NCI-H1105 (cell line): ENCODE data around the gene WDR27.

Source experiments
- DNase-seq: peaks from one replicate; lab custom pipeline; 2025; lab: John Stamatoyannopoulos, UW

The WDR27 gene

GRCh38 chr6:169701954-169702839, at the start of gene WDR27, which contains the start of gene C6orf120:
Gene WDR27 (minus strand): TSS chr6:169702029. CDS start chr6:169689005, 13,024 bp downstream.
Gene C6orf120 (plus strand): TSS chr6:169702126. CDS start chr6:169702460, 334 bp downstream.
- DNase-seq: peak; percentile 99

DNA sequence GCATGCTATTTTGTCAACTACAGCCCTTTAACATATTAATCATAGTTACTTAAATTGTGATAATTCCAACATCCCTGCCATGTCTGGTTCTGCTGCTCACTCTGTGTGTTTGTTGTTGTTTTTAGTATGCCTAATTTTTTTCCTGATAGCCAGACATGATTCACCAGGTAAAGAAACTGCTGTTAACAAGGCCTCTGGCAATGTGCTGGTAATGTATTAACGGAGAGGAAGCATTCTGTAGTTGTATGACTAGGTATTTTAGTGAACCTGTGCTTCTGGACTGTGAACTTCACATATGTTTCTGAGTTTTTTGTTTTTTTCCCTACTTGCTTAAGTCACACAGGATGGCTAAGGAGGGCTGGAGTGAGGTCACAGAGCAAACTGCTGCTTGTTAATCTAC, 44.7 kb upstream of the WDR27 start:
- no peak for DNase-seq

- no peak for DNase-seq
These were observed 43.6 kb upstream of the WDR27 start for GRCh38 chr6:169745405-169745804.

DNA sequence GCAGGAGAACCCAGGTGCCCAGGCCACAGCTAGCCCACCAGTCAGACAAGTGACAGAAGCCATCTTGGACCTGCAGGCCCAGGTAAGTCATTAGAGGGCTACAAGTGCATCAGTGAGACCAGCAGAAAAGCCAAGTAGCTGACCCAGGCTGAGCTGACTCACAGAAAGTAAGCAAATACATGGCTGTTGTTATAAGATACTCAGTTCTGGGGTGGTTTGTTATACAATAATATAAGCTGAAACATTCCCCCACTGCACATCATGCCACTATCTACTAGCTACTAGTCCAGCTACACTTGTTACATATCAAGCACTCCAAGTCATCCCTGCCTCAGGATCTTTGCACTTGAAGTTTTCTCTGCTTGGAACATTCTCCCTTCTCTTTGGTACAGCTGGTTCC, 39.5 kb upstream of the WDR27 start:
- DNase-seq: no peak

- peak; percentile 23 for DNase-seq
These were observed 37.2 kb upstream of the WDR27 start for GRCh38 chr6:169738976-169739529.

DNA sequence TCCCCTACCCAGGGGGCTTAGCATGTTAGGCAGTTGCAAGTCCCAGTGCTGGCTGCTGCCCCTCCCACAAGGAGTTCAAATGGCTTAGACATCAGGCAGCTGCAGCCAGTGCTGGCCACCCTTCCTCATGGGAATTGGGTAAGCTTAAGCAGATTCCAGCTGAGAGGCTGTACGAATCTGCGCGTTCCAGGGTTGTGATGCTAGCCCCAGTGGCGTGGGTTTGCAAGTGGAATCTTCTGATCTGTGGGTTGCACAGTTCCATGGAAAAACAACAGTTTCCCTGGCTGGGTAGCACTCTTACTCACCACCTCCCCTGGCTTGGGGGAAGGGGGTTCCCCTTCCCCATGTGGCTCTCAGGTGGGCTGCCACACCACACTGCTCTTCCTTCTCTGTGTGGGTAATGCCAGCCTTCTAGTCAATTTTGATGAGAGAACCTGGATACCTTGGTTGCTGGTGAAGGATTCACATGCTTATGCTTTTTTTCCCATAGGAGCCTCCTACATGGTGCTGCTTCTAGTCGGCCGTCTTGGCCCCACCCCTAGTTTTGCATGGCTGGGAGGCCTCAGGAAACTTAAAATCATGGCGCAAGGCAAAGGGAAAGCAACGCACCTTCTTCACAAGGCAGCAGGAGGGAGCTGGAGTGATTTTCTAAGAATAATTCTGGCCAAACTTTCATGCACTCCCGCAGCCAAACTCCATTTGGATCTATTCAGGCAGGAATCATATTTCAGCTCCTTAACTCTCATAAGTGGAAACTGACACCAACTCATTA, 36.6 kb upstream of the WDR27 start:
- peak; percentile 48 for DNase-seq

DNA sequence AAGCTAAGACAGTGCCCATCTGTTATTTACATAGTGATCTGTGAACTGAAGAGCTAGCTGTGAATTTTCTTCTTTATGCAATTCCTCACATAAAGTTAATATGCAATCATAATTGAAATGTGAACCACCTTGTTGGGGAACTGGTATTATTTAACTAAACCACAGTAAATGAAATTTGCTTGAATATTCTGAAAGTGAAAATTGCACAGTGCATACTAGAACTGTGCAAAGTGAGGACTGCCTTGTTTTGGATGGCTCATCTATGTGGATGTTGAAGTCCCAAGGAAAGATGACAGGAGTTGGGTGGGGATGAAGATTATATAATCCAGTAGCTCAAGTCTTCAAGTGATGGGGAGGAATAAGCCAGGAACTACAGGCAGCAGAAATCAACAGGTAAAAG, 28.1 kb upstream of the WDR27 start:
- no peak for DNase-seq

DNA sequence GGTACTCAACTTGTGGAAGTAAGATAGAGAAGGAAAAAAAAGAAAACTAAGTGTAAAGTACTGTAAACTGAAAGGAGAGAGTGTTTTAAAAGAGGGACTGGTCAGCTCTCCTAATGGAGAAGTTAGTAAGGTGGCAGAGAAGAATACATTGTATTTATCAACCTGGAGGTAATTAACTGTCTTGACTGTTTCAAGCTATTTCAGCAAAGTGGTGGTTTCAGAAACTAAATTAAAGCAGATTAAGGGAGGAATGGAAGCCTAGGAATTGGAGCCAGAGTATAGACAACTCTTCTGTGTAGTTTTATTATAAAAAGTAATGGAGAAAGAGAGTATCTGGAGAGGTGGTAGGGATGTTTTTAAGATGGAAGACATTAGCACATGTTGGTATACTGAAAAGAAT, 25.1 kb upstream of the WDR27 start:
- no peak for DNase-seq

- DNase-seq: no peak
These were observed 24.2 kb upstream of the WDR27 start for GRCh38 chr6:169726049-169726400.

- DNase-seq: no peak
These were observed 23.6 kb upstream of the WDR27 start for GRCh38 chr6:169725125-169726048.

DNA sequence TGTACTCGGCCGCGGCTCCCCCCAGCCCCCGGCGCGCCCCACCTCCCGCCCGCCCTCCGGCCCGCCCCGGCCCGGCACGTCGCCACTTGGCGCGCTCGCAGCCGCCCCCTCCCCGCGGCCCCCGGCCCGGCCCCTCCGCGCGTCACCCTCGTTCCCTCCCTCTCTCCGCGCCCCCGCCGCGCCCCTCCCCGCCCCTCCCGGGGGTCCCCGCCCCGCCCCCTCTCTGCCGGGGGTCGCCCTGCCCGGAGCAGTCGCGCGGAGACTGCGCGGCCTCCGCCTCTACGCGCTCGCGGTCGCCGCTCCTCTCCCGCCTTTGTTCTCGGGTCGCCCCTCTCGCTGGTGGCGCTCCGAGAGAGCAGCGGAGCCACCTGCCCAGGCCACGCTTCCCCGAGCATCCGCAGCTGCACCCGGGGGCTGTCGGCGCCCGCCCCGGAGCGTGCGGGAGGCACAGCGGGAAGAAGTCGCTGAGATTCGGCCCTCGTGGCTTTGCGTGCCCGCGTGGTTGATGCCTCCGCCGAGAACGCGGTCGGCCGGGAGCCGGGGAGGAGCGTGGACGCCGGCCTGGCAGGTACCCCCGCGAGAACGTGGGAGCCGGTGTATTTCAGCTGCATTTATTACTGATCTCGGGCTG, 22.8 kb upstream of the WDR27 start, which contains the start of gene PHF10:
Gene PHF10 (minus strand): TSS at position 7 of the 631 bp plus-strand sequence. CDS start 569 bp downstream, outside the sequence.
- peak; percentile 88 for DNase-seq

DNA sequence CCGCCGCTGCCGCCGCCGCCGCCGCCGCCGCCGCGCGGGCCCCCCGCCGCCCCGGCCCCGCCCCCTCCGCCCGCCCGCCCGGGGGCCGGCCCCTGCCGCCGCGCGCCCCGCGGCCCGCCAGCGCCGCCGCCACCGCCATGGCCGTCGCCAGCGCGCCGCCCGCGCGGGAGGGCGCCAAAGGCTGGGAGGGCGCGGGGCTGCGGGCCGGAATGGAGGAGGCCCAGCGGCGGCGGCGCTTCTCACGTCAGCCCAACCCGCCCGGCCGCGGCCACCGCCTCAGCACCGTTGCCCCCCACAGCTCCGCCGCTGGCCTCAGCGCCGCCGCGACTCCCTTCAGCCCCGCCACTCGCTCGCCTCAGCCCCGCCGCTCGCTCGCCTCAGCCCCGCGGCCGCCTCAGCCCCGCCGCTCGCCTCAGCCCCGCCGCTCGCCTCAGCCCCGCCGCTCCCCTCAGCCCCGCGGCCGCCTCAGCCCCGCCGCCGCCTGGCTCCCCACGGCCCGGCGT, 22.2 kb upstream of the WDR27 start:
- DNase-seq: peak; percentile 64

- peak; percentile 67 for DNase-seq
These were observed 21.5 kb upstream of the WDR27 start for GRCh38 chr6:169723200-169723909.

DNA sequence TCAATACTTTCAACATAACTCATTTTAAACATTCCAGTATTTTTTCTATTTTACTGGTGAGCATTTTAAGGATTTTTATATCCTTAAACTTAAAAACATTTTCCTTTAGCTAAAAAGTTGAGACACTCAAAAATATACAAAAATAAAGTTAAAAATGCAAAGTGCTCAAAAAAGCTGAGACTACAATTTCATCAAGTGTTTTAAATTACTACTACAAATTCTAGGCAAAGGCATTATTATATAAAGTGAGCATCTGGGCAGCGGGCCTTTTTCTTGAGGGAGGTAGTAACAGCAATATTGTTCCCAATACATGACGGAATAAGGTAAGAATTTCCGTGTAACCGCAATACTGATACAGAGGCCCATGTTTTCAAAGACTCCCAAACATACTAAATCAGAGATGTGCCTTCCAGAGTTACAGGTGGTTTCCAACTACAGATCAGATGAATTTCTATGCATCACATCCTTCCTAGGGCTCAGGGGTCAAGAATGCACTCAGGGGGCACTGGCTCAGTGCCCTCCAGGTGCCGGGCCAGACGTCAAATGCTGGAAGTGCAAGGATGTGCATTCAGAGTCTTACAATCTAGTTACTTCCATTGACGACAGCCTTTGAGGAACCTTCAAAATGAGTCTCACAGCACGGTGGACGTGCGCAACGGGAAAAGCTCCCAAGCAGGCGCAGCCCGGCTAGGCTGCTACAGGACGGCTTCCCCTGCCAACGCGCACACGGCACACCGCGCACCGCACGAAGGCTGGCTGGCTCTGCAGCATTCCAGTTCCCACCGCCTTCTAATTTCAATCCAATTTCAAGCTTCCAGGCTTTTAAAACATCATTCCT, 20.8 kb upstream of the WDR27 start:
- DNase-seq: peak; percentile 24

GRCh38 chr6:169720207-169720855, 18.5 kb upstream of the WDR27 start:
- no peak for DNase-seq

- no peak for DNase-seq
These were observed 17.3 kb upstream of the WDR27 start for GRCh38 chr6:169719117-169719516.

- DNase-seq: no peak
These were observed 12.8 kb upstream of the WDR27 start for GRCh38 chr6:169714595-169714994.

DNA sequence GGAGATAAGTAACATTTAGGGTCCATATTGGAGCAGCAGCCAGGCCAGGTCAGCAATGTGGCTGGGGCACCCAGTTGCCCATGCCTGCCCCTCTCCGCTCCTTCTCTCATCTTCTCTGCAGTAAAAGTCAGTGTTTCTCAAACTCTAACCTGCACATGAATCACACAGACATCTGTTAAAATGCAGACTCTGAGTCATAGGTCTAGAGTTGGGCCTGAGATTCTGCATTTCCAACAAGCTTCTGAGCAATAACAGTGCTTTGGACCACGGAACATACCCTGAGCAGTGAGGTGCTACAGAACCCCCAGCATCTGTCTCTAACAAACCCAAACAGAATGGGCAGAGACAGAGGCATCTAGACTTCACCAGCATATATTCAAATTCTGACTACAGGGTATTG, 12.3 kb upstream of the WDR27 start:
- DNase-seq: no peak

- no peak for DNase-seq
These were observed 8.2 kb upstream of the WDR27 start for GRCh38 chr6:169710009-169710408.
